IMR-90 (cell line): ENCODE results near the gene PREP. TPM values are rescaled to one million over a fixed set of nuclear protein-coding genes. Genes with fewer than 3 reads are reported as not detected.

Source experiments
- ATAC-seq: fragments of 200-7000 bp; cut with Tn5 transposase; 2 replicates; pipeline ENCODE4 v1.9.1; 2020; ENCODE audit warnings: low read depth, mild to moderate bottlenecking, moderate library complexity
- BruUV-seq: library from RNA; stranded (reverse); fragments of 400-500 nt; replicated peaks from 2 replicates; lab custom pipeline; 2021; lab: Mats Ljungman, UMichigan
- CTCF ChIA-PET: fragments of 300-600 bp; formaldehyde crosslinking; extraction: SDS; loops from one replicate; lab custom pipeline; 2021; ENCODE audit warnings: antibody characterized with exemption; lab: Yijun Ruan, JAX
- POLR2A ChIA-PET: fragments of 300-600 bp; sonication (Branson Sonifier 250); formaldehyde crosslinking; loops from one replicate; lab custom pipeline; 2022; ENCODE audit warnings: antibody characterized with exemption; ENCODE audit not compliant: unreplicated experiment; lab: Charles Lee
- DNase-seq: peaks from one replicate; pipeline ENCODE4 v3.0.0; 2013
- H2AFZ ChIP-seq: replicated peaks from 2 replicates; pipeline ENCODE3; 2013; ENCODE audit warnings: low read length, mild to moderate bottlenecking; ENCODE audit not compliant: poor library complexity
- H2AK5ac ChIP-seq: 2 replicates; pipeline ENCODE4 v1.6.1; 2013; ENCODE audit warnings: low read depth, low read length, inconsistent platforms
- H2AK9ac ChIP-seq: replicated peaks from 2 replicates; pipeline ENCODE3; 2013; ENCODE audit warnings: mild to moderate bottlenecking, low read depth, low read length, moderate library complexity; ENCODE audit not compliant: poor library complexity
- H2BK120ac ChIP-seq: 2 replicates; pipeline ENCODE4 v1.6.1; 2013; ENCODE audit warnings: low read depth, low read length, inconsistent platforms
- H2BK15ac ChIP-seq: 3 replicates; pipeline ENCODE4 v1.6.1; 2013; ENCODE audit warnings: low read depth, low read length, inconsistent platforms
- H2BK20ac ChIP-seq: 2 replicates; pipeline ENCODE4 v1.6.1; 2013; ENCODE audit warnings: low read depth, mild to moderate bottlenecking, inconsistent platforms, low read length, moderate library complexity
- H2BK5ac ChIP-seq: 2 replicates; pipeline ENCODE4 v1.6.1; 2013; ENCODE audit warnings: mild to moderate bottlenecking, low read depth, low read length, inconsistent platforms; ENCODE audit not compliant: poor library complexity, severe bottlenecking
- H3K14ac ChIP-seq: replicated peaks from 2 replicates; pipeline ENCODE4 v1.6.1; 2013; ENCODE audit warnings: low read depth, low read length, inconsistent platforms
- H3K18ac ChIP-seq: 2 replicates; pipeline ENCODE4 v1.6.1; 2013; ENCODE audit warnings: low read depth, low read length, control low read depth
- H3K23ac ChIP-seq: 2 replicates; pipeline ENCODE4 v1.6.1; 2013; ENCODE audit warnings: low read depth, low read length, inconsistent platforms
- H3K27ac ChIP-seq: 2 replicates; pipeline ENCODE4 v1.5.1; 2013; ENCODE audit warnings: mild to moderate bottlenecking, control low read depth, low read length; ENCODE audit not compliant: insufficient read depth
- H3K27me3 ChIP-seq: 2 replicates; pipeline ENCODE4 v1.6.1; 2013; ENCODE audit warnings: low read length; ENCODE audit not compliant: control insufficient read depth, insufficient read depth
- H3K36me3 ChIP-seq: 2 replicates; pipeline ENCODE4 v1.6.1; 2013; ENCODE audit warnings: low read length, mixed read lengths; ENCODE audit not compliant: control insufficient read depth, insufficient read depth
- H3K4ac ChIP-seq: 2 replicates; pipeline ENCODE4 v1.6.1; 2013; ENCODE audit warnings: low read depth, low read length, inconsistent platforms
- H3K4me1 ChIP-seq: 2 replicates; pipeline ENCODE4 v1.6.1; 2013; ENCODE audit warnings: low read length, mixed read lengths; ENCODE audit not compliant: control insufficient read depth, insufficient read depth
- H3K4me2 ChIP-seq: 2 replicates; pipeline ENCODE4 v1.6.1; 2013; ENCODE audit warnings: low read depth, mild to moderate bottlenecking, control low read depth, low read length, moderate library complexity
- H3K4me3 ChIP-seq: 2 replicates; pipeline ENCODE4 v1.5.1; 2013; ENCODE audit warnings: low read depth, mild to moderate bottlenecking, control low read depth, low read length, moderate library complexity; ENCODE audit not compliant: insufficient read depth
- H3K56ac ChIP-seq: 2 replicates; pipeline ENCODE4 v1.6.1; 2013; ENCODE audit warnings: low read length, inconsistent platforms; ENCODE audit not compliant: insufficient read depth; ENCODE audit errors: extremely low read depth
- H3K79me1 ChIP-seq, 2 experiments: 2 replicates each; pipeline ENCODE4 v1.6.1; 2013; ENCODE audit warnings: low read length in 2 of 2, inconsistent platforms in 1 of 2, low read depth in 1 of 2
- H3K9ac ChIP-seq: 2 replicates; pipeline ENCODE4 v1.6.1; 2013; ENCODE audit warnings: low read depth, low read length, control low read depth
- H3K9me1 ChIP-seq: 2 replicates; pipeline ENCODE4 v1.6.1; 2013; ENCODE audit warnings: low read length, inconsistent platforms; ENCODE audit not compliant: insufficient read depth
- H3K9me3 ChIP-seq: 2 replicates; pipeline ENCODE4 v1.6.1; 2013; ENCODE audit warnings: low read length; ENCODE audit not compliant: control insufficient read depth, insufficient read depth
- H4K20me1 ChIP-seq: 2 replicates; pipeline ENCODE4 v1.6.1; 2013; ENCODE audit warnings: low read length, inconsistent platforms; ENCODE audit not compliant: insufficient read depth
- H4K5ac ChIP-seq: 2 replicates; pipeline ENCODE4 v1.6.1; 2013; ENCODE audit warnings: mild to moderate bottlenecking, low read depth, low read length, control low read depth
- H4K8ac ChIP-seq, 2 experiments: 2 replicates each; pipeline ENCODE4 v1.6.1; 2013; ENCODE audit warnings: low read depth in 2 of 2, low read length in 2 of 2, control low read depth in 1 of 2, inconsistent platforms in 1 of 2
- H4K91ac ChIP-seq: 2 replicates; pipeline ENCODE4 v1.6.1; 2013; ENCODE audit warnings: low read depth, low read length, inconsistent platforms; ENCODE audit not compliant: insufficient read depth
- CEBPB ChIP-seq: IDR thresholded peaks from 2 replicates; pipeline ENCODE4 v1.6.1; 2012; ENCODE audit warnings: low read depth, low read length, improper control_type of control experiment
- RCOR1 ChIP-seq: IDR thresholded peaks from 2 replicates; pipeline ENCODE4 v1.6.1; 2012; ENCODE audit warnings: mild to moderate bottlenecking, low read length, improper control_type of control experiment; ENCODE audit not compliant: insufficient replicate concordance
- SMC3 ChIP-seq: fragments of 150-350 bp; IDR thresholded peaks from 2 replicates; pipeline ENCODE4 v1.6.1; 2016; ENCODE audit warnings: low read depth, mild to moderate bottlenecking, antibody characterized with exemption, low read length, moderate library complexity
- WGBS, 2 experiments: methylation state at CpG; one replicate each; pipeline versions ENCODE4 v1.1.5 to v1.1.7; 2013; ENCODE audit warnings: missing lambda C conversion rate in 2 of 2; ENCODE audit not compliant: insufficient read length in 1 of 2; ENCODE audit errors: extremely low coverage in 2 of 2; 5-methylcytosine and 5-hydroxymethylcytosine counted together
- dilution Hi-C: fragments of 300-500 bp; cut with HindIII; formaldehyde crosslinking; loops from one replicate; pipeline ENCODE4 v1.14.3; 2018; ENCODE audit warnings: low sequenced_read_pairs; ENCODE audit not compliant: unreplicated experiment
- in situ Hi-C: fragments of 300-500 bp; cut with MboI; formaldehyde crosslinking; loops from 3 replicates; pipeline ENCODE4 v1.14.3; 2019; ENCODE audit warnings: low sequenced_read_pairs, inconsistent platforms, mixed read lengths
- intact Hi-C: fragments of 100-400 bp; cut with micrococcal nuclease; formaldehyde crosslinking; loops from 2 replicates; pipeline ENCODE4 v1.10.0; 2022
- polyA plus RNA-seq, 3 experiments: library from polyadenylated mRNA; depleted of rRNA; stranded (reverse); fragments of >200 nt; gene quantifications; 2 replicates each; pipeline ENCODE4 v1.2.3, GENCODE V29; 2012; ENCODE audit warnings: low replicate concordance in 1 of 3
- total RNA-seq: library from RNA; depleted of rRNA; stranded (reverse); fragments of >200 nt; gene quantifications from 2 replicates; pipeline ENCODE4 v1.2.3, GENCODE V29; 2012

PREP gene
- total and polyA plus RNA-seq, 2 of the 4 experiments (the other 2 are of a cell fraction): 21.0 to 25.7 TPM

DNA sequence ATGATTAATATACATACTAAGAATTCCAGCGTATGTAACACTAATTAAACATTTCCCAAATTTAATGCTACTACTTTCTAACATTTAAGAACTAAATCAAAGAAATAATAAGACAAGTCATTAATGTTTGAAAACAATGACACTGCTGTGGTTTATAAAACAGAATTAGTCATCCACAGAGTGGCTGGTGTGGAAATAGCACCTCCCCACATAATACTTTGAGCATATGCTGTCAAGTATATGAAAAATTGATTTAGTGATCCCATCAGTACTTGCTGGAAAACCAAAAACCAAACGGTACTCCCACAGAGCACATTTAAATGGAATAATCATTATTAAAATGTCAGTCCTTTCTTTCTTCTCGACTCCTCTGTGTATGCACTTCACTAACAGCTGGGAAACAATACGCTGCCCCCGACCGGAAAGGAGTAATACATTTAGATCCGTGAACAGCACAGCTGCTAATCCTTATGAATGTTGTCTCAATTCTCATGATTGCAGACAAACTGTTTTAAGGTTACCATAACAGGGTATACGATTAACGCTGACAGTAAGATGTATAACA is 78.4 kb downstream of the PREP start:
- DNase-seq (no peak), ATAC-seq (no peak)
- Histone ChIP-seq H3K79me1 (peaks cover 0 to 20% of the 10 kb centered on the region in 2 experiments; a peak in 3 of 4 replicates), H3K9me3 (no peaks in the 10 kb centered on the region), H4K5ac (no peak overlapping the region), H2BK5ac (no peak overlapping the region), H3K4ac (no peak overlapping the region), H3K27me3 (no peaks in the 10 kb centered on the region), H4K8ac (no peak overlapping the region), H4K91ac (no peak overlapping the region), H3K27ac (no peak overlapping the region), H3K9ac (no peak overlapping the region), H3K4me2 (no peak overlapping the region), H2AFZ (no peak overlapping the region), H4K20me1 (peaks cover 13% of the 10 kb centered on the region; the same call in 1 of the 2 replicates), H3K23ac (no peak overlapping the region), H3K56ac (no peak overlapping the region), H3K4me3 (no peak overlapping the region), H2BK120ac (no peak overlapping the region), H3K4me1 (peaks cover 3% of the 10 kb centered on the region; the same call in 1 of the 2 replicates), H2BK15ac (no peak overlapping the region), H3K36me3 (peaks cover 16% of the 10 kb centered on the region), H3K9me1 (peaks cover 10% of the 10 kb centered on the region), H2BK20ac (no peak overlapping the region), H2AK9ac (no peak overlapping the region), H3K14ac (no peak overlapping the region), H2AK5ac (no peak overlapping the region), H3K18ac (no peak overlapping the region)
- WGBS, 2 experiments: 80% methylated on average over 1 of the region's 9 CpGs; no CpG with 5 or more reads in 1 of the 2 experiments
- no TSS peak for BruUV-seq
- ChIA-PET POLR2A (no interaction called here), CTCF (no interaction called here)
- no peak for TF ChIP-seq SMC3
- TF ChIP-seq RCOR1: no peak
- no peak for TF ChIP-seq CEBPB
- dilution Hi-C loops (no loop called here), in situ Hi-C loops (no loop called here), intact Hi-C loops (no loop called here)
